Measurements from ENCODE around the gene PANK4.
"Not testable (repeated sequence)": the region's sequence is repeated elsewhere in the genome, so short reads cannot be mapped to it uniquely, and the experiment has no call there.

The PANK4 gene

GRCh38 chr1:2468540-2468939, 57.9 kb downstream of the PANK4 start:
- Histone ChIP-seq H3K27me3 (ENCODE audit: control insufficient read depth, insufficient read depth, low read length) (peaks cover 12% of the 10 kb centered on the region), H3K4me1 (ENCODE audit: control insufficient read depth, insufficient read depth, low read length) (no peaks in the 10 kb centered on the region), H3K36me3 (ENCODE audit: control insufficient read depth, insufficient read depth, low read length) (no peaks in the 10 kb centered on the region), H3K27ac (ENCODE audit: low read depth, low read length) (no peak overlapping the region), H3K4me3 (ENCODE audit: low read length) (no peak overlapping the region), H3K9ac (ENCODE audit: low read length) (no peak overlapping the region)

- Histone ChIP-seq H3K9ac (ENCODE audit: low read length) (no peak overlapping the region), H3K27me3 (ENCODE audit: control insufficient read depth, insufficient read depth, low read length) (peaks cover 12% of the 10 kb centered on the region), H3K27ac (ENCODE audit: low read depth, low read length) (no peak overlapping the region), H3K4me3 (ENCODE audit: low read length) (no peak overlapping the region), H3K36me3 (ENCODE audit: control insufficient read depth, insufficient read depth, low read length) (no peaks in the 10 kb centered on the region), H3K4me1 (ENCODE audit: control insufficient read depth, insufficient read depth, low read length) (no peaks in the 10 kb centered on the region)
Measured at GRCh38 chr1:2468041-2468472, 58.3 kb downstream of the PANK4 start.

DNA sequence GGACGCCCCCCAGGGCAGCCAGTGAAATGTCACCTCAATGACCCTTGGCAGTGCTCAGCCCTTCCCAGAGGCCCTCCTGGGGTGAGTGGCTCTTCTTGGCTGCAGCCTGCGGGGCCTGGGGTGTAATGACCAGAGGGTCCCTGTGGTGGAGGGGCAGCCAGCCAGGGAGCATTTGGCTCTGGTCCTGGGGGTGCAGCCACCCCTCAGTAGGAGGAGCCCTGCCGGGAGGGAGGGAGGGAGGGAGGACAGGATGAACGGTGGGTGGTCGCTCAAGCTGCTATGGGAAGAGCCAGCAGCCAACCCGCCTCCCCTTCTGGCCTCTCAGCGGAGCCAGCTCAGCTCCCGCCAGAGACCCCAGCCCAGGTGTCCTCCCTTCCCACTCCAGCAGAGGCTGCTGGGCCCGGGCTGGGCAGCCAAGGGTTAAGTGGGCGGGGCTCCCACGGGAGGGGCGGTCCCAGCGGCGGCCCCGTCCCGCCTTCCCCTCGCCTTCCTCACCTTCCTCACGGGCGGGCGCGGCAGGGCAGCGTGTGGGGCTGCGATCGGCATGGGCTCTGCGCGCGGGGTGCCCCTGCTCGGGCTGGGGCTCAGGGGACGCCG, 59.3 kb downstream of the PANK4 start:
- H3K4me1 ChIP-seq (ENCODE audit: control insufficient read depth, insufficient read depth, low read length): no peaks in the 10 kb centered on the region
- H3K4me3 ChIP-seq (ENCODE audit: low read length): no peak overlapping the region
- no peak overlapping the region for H3K27ac ChIP-seq (ENCODE audit: low read depth, low read length)
- H3K36me3 ChIP-seq (ENCODE audit: control insufficient read depth, insufficient read depth, low read length): no peaks in the 10 kb centered on the region
- peaks cover 9% of the 10 kb centered on the region for H3K27me3 ChIP-seq (ENCODE audit: control insufficient read depth, insufficient read depth, low read length)
- no peak overlapping the region for H3K9ac ChIP-seq (ENCODE audit: low read length)

DNA sequence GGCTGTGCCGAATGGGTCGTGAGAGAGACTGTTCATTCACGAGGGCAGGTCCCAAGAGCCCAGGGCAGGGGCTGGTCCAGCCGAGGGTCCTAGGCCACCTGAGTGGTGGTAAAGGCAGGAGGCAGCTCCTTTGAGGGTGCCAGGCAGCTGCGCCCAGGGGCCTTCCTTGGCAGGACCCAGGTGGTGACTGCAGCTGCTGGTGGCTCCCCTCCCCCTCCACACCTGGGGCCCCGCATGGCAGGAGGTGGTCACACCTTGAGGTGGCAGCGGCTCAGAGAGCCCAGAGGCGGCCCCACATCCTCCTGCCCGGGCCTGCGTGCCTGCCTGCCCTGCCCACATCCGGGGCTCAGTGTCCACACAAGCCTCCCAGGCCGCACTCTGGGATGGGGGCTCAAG, 60.1 kb downstream of the PANK4 start:
- Histone ChIP-seq H3K36me3 (ENCODE audit: control insufficient read depth, insufficient read depth, low read length) (no peaks in the 10 kb centered on the region), H3K4me3 (ENCODE audit: low read length) (no peak overlapping the region), H3K9ac (ENCODE audit: low read length) (no peak overlapping the region), H3K27me3 (ENCODE audit: control insufficient read depth, insufficient read depth, low read length) (peaks cover 9% of the 10 kb centered on the region), H3K4me1 (ENCODE audit: control insufficient read depth, insufficient read depth, low read length) (no peaks in the 10 kb centered on the region), H3K27ac (ENCODE audit: low read depth, low read length) (no peak overlapping the region)

DNA sequence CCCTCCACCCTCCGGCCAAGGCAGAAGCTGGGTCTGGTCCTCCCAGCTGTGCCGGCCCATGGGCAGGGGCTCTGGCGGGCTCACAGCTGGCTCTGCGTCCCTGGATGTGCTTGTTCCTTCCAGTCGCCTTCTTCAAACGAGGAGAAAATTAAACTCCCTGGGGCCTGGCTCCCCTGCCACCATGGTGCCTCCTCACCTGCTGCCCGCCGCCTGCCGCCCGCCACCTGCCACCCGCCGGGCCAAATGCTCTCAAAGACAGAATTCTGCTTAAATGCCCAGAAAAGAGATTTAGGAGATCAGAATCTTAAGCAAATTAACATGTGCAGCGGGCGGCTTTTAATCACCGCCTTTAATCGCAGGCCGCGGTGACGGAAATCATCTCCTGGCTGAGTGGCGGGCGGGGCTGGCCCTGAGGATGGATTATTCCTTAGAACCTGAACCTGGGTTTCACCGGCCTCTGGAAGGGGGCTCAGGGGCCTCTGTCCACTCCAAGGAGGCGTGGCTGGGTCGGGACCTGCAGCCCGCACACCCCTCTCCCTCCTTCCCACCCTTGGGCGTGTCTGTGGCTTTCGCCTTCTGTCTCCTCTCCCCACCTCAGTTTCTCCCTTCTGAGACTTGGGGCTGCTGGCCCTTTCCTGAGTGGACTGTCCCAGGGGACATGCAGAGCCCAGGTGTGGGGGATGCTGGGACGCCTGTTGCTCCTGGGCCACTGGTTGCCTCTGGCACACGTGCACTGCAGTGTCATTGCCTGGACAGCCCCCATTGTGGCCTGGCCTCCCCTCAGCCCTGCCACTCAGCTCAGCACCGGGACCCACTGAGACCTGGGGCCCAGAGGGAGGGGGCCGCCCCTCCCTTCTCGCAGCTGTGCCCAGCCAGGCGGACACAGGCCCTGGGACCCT, 60.8 kb downstream of the PANK4 start:
- no peaks in the 10 kb centered on the region for H3K4me1 ChIP-seq (ENCODE audit: control insufficient read depth, insufficient read depth, low read length)
- no peak overlapping the region for H3K27ac ChIP-seq (ENCODE audit: low read depth, low read length)
- H3K27me3 ChIP-seq (ENCODE audit: control insufficient read depth, insufficient read depth, low read length): peaks cover 8% of the 10 kb centered on the region
- no peaks in the 10 kb centered on the region for H3K36me3 ChIP-seq (ENCODE audit: control insufficient read depth, insufficient read depth, low read length)
- no peak overlapping the region for H3K4me3 ChIP-seq (ENCODE audit: low read length)
- H3K9ac ChIP-seq (ENCODE audit: low read length): no peak overlapping the region

GRCh38 chr1:2463396-2463795, 63.0 kb downstream of the PANK4 start:
- no peak overlapping the region for H3K9ac ChIP-seq (ENCODE audit: low read length)
- no peaks in the 10 kb centered on the region for H3K4me1 ChIP-seq (ENCODE audit: control insufficient read depth, insufficient read depth, low read length)
- no peaks in the 10 kb centered on the region for H3K36me3 ChIP-seq (ENCODE audit: control insufficient read depth, insufficient read depth, low read length)
- no peak overlapping the region for H3K27ac ChIP-seq (ENCODE audit: low read depth, low read length)
- no peak overlapping the region for H3K4me3 ChIP-seq (ENCODE audit: low read length)
- H3K27me3 ChIP-seq (ENCODE audit: control insufficient read depth, insufficient read depth, low read length): peaks cover 2% of the 10 kb centered on the region

DNA sequence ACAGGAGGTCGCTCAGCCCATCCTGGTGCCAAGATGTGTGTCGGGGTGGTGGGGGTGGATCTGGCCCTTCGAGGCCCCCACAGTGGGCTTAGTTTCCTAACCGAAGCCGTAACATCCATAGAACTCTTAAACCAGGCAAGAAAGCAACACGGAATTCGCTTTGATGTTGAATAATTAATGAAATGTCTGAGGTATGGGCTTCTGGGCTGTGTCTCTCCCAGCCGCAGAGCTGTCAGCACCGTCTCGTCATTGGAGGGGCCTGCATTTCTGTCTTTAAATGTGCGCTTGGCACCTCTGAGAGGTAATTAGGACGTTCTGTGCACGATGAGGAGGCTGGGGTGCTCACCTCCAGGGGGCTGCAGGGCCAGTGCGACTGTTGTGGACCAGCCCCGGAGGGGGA, 63.6 kb downstream of the PANK4 start:
- Histone ChIP-seq H3K27me3 (ENCODE audit: control insufficient read depth, insufficient read depth, low read length) (peaks cover 2% of the 10 kb centered on the region), H3K36me3 (ENCODE audit: control insufficient read depth, insufficient read depth, low read length) (no peaks in the 10 kb centered on the region), H3K9ac (ENCODE audit: low read length) (no peak overlapping the region), H3K4me1 (ENCODE audit: control insufficient read depth, insufficient read depth, low read length) (no peaks in the 10 kb centered on the region), H3K27ac (ENCODE audit: low read depth, low read length) (no peak overlapping the region), H3K4me3 (ENCODE audit: low read length) (no peak overlapping the region)

- Histone ChIP-seq H3K4me3 (ENCODE audit: low read length) (no peak overlapping the region), H3K9ac (ENCODE audit: low read length) (no peak overlapping the region), H3K27ac (ENCODE audit: low read depth, low read length) (no peak overlapping the region), H3K27me3 (ENCODE audit: control insufficient read depth, insufficient read depth, low read length) (peaks cover 2% of the 10 kb centered on the region), H3K4me1 (ENCODE audit: control insufficient read depth, insufficient read depth, low read length) (no peaks in the 10 kb centered on the region), H3K36me3 (ENCODE audit: control insufficient read depth, insufficient read depth, low read length) (no peaks in the 10 kb centered on the region)
Measured at GRCh38 chr1:2460996-2461751, 65.2 kb downstream of the PANK4 start.

GRCh38 chr1:2460203-2460602, 66.2 kb downstream of the PANK4 start:
- Histone ChIP-seq H3K27ac (ENCODE audit: low read depth, low read length) (no peak overlapping the region), H3K4me3 (ENCODE audit: low read length) (no peak overlapping the region), H3K36me3 (ENCODE audit: control insufficient read depth, insufficient read depth, low read length) (no peaks in the 10 kb centered on the region), H3K27me3 (ENCODE audit: control insufficient read depth, insufficient read depth, low read length) (peaks cover 5% of the 10 kb centered on the region), H3K9ac (ENCODE audit: low read length) (no peak overlapping the region), H3K4me1 (ENCODE audit: control insufficient read depth, insufficient read depth, low read length) (no peaks in the 10 kb centered on the region)

GRCh38 chr1:2459757-2460156, 66.6 kb downstream of the PANK4 start:
- H3K4me1 ChIP-seq (ENCODE audit: control insufficient read depth, insufficient read depth, low read length): no peaks in the 10 kb centered on the region
- peaks cover 6% of the 10 kb centered on the region for H3K27me3 ChIP-seq (ENCODE audit: control insufficient read depth, insufficient read depth, low read length)
- no peak overlapping the region for H3K9ac ChIP-seq (ENCODE audit: low read length)
- H3K27ac ChIP-seq (ENCODE audit: low read depth, low read length): no peak overlapping the region
- H3K4me3 ChIP-seq (ENCODE audit: low read length): no peak overlapping the region
- no peaks in the 10 kb centered on the region for H3K36me3 ChIP-seq (ENCODE audit: control insufficient read depth, insufficient read depth, low read length)

DNA sequence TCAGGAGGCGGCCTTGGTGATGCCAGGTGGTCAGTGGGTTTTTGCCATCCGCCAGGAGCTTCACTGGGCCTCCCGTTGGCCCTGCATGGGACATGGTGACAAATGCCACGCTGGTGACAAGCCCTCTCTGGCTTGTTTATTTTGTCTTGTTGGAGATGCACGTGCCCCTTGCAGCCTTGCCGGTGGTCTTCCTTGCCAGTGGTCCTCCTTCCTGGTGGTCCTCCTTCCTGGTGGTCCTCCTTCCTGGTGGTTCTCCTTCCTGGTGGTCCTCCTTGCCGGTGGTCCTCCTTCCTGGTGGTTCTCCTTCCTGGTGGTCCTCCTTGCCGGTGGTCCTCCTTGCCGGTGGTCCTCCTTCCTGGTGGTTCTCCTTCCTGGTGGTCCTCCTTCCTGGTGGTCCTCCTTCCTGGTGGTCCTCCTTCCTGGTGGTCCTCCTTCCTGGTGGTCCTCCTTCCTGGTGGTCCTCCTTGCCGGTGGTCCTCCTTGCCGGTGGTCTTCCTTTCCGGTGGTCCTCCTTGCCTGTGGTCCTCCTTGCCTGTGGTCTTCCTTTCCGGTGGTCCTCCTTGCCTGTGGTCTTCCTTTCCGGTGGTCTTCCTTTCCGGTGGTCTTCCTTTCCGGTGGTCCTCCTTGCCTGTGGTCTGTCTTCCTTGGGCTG, 67.2 kb downstream of the PANK4 start:
- not testable (repeated sequence) for H3K27ac ChIP-seq (ENCODE audit: low read depth, low read length); H3K9ac ChIP-seq (ENCODE audit: low read length); H3K4me1 ChIP-seq (ENCODE audit: control insufficient read depth, insufficient read depth, low read length); H3K36me3 ChIP-seq (ENCODE audit: control insufficient read depth, insufficient read depth, low read length); H3K27me3 ChIP-seq (ENCODE audit: control insufficient read depth, insufficient read depth, low read length); H3K4me3 ChIP-seq (ENCODE audit: low read length)

- Histone ChIP-seq H3K9ac (ENCODE audit: low read length) (no peak overlapping the region), H3K27ac (ENCODE audit: low read depth, low read length) (no peak overlapping the region), H3K27me3 (ENCODE audit: control insufficient read depth, insufficient read depth, low read length) (peaks cover 10% of the 10 kb centered on the region), H3K36me3 (ENCODE audit: control insufficient read depth, insufficient read depth, low read length) (no peaks in the 10 kb centered on the region), H3K4me1 (ENCODE audit: control insufficient read depth, insufficient read depth, low read length) (no peaks in the 10 kb centered on the region), H3K4me3 (ENCODE audit: low read length) (no peak overlapping the region)
Measured at GRCh38 chr1:2458687-2459086, 67.7 kb downstream of the PANK4 start.

Data from rectal smooth muscle tissue (tissue), 1 donor.